DOHH2 (cell line): ENCODE measurements around the gene TMEM140.

Source experiments
- H3F3A ChIP-seq: fragments of 200-600 bp; sonication (generic), shearing (Covaris generic); 2 replicates; pipeline ENCODE4 v1.6.0; 2016; ENCODE audit warnings: antibody characterized with exemption, mild to moderate bottlenecking; ENCODE audit not compliant: control insufficient read depth, insufficient read depth
- H3K27ac ChIP-seq: fragments of 200-600 bp; sonication (generic); 2 replicates; pipeline ENCODE4 v1.5.1; 2014; ENCODE audit warnings: low read depth, mild to moderate bottlenecking, low read length, moderate library complexity
- H3K27me3 ChIP-seq: fragments of 200-600 bp; sonication (generic); 2 replicates; pipeline ENCODE4 v1.6.1; 2014; ENCODE audit warnings: mild to moderate bottlenecking, low read length, mixed read lengths; ENCODE audit not compliant: control insufficient read depth
- H3K36me3 ChIP-seq: fragments of 200-600 bp; sonication (generic); 2 replicates; pipeline ENCODE4 v1.6.1; 2014; ENCODE audit warnings: mild to moderate bottlenecking, low read length, moderate library complexity, mixed read lengths; ENCODE audit not compliant: control insufficient read depth
- H3K4me1 ChIP-seq: fragments of 200-600 bp; sonication (generic); 2 replicates; pipeline ENCODE4 v1.6.1; 2014; ENCODE audit warnings: mild to moderate bottlenecking, low read length, mixed read lengths; ENCODE audit not compliant: control insufficient read depth
- H3K4me2 ChIP-seq: fragments of 200-600 bp; sonication (generic); 2 replicates; pipeline ENCODE4 v1.6.0; 2014; ENCODE audit warnings: mild to moderate bottlenecking, low read length, moderate library complexity
- H3K4me3 ChIP-seq: fragments of 200-600 bp; sonication (generic); 2 replicates; pipeline ENCODE4 v1.5.1; 2014; ENCODE audit warnings: mild to moderate bottlenecking, low read length, mixed read lengths
- H3K79me2 ChIP-seq: fragments of 200-600 bp; sonication (generic); 2 replicates; pipeline ENCODE4 v1.6.1; 2014; ENCODE audit warnings: mild to moderate bottlenecking, low read length, mixed read lengths; ENCODE audit not compliant: control insufficient read depth
- H3K9me2 ChIP-seq: fragments of 200-600 bp; sonication (generic); replicated peaks from 2 replicates; pipeline ENCODE4 v1.6.1; 2014; ENCODE audit warnings: mild to moderate bottlenecking, low read length, mixed read lengths; ENCODE audit not compliant: control insufficient read depth
- H3K9me3 ChIP-seq: fragments of 200-600 bp; sonication (generic); 2 replicates; pipeline ENCODE4 v1.6.1; 2014; ENCODE audit warnings: antibody characterized with exemption, low read length, mixed read lengths; ENCODE audit not compliant: control insufficient read depth, insufficient read depth
- H4K20me1 ChIP-seq: fragments of 200-600 bp; sonication (generic); 2 replicates; pipeline ENCODE4 v1.6.0; 2014; ENCODE audit warnings: low read depth, mild to moderate bottlenecking, antibody characterized with exemption, low read length, moderate library complexity; ENCODE audit not compliant: control insufficient read depth, insufficient read depth
- CTCF ChIP-seq: fragments of 200-600 bp; sonication (generic); IDR thresholded peaks from one replicate; pipeline ENCODE4 v1.5.1; 2014; ENCODE audit warnings: antibody characterized with exemption, mild to moderate bottlenecking, low read depth, low read length; ENCODE audit not compliant: poor library complexity, severe bottlenecking
- EZH2phosphoT487 ChIP-seq: fragments of 200-600 bp; sonication (generic); IDR thresholded peaks from 2 replicates; pipeline ENCODE4 v1.6.1; 2017; ENCODE audit warnings: borderline replicate concordance, mild to moderate bottlenecking, antibody characterized with exemption, low read length, moderate library complexity, mixed read lengths

Gene TMEM140

GRCh38 chr7:135147341-135147898, 452 bp upstream of the TMEM140 start:
- Histone ChIP-seq H3K36me3 (no peaks in the 10 kb centered on the region), H3K9me2 (no peaks in the 10 kb centered on the region), H3K27ac (no peak overlapping the region), H3K27me3 (no peaks in the 10 kb centered on the region), H3F3A (no peaks in the 10 kb centered on the region), H3K4me3 (peak overlapping the region; percentile 67), H3K4me2 (peak overlapping the region; percentile 76), H4K20me1 (no peaks in the 10 kb centered on the region), H3K79me2 (no peaks in the 10 kb centered on the region), H3K4me1 (peaks cover 20% of the 10 kb centered on the region), H3K9me3 (no peaks in the 10 kb centered on the region)
- no peak for TF ChIP-seq EZH2phosphoT487
- no peak for TF ChIP-seq CTCF

GRCh38 chr7:135150072-135150782, 2.4 kb downstream of the TMEM140 start:
- no peaks in the 10 kb centered on the region for H3K27me3 ChIP-seq
- no peaks in the 10 kb centered on the region for H3K9me2 ChIP-seq
- H3K27ac ChIP-seq = no peak overlapping the region
- peaks cover 20% of the 10 kb centered on the region for H3K4me1 ChIP-seq
- H4K20me1 ChIP-seq = no peaks in the 10 kb centered on the region
- no peaks in the 10 kb centered on the region for H3K9me3 ChIP-seq
- TF ChIP-seq EZH2phosphoT487 (no peak), CTCF (no peak)
- no peaks in the 10 kb centered on the region for H3K36me3 ChIP-seq
- no peak overlapping the region for H3K4me2 ChIP-seq
- H3K79me2 ChIP-seq = no peaks in the 10 kb centered on the region
- no peaks in the 10 kb centered on the region for H3F3A ChIP-seq
- no peak overlapping the region for H3K4me3 ChIP-seq

GRCh38 chr7:135151132-135151531, 3.3 kb downstream of the TMEM140 start:
- TF ChIP-seq EZH2phosphoT487 (no peak), CTCF (no peak)
- H3K27ac ChIP-seq = no peak overlapping the region
- H3K9me2 ChIP-seq = no peaks in the 10 kb centered on the region
- no peak overlapping the region for H3K4me2 ChIP-seq
- peaks cover 20% of the 10 kb centered on the region for H3K4me1 ChIP-seq
- no peaks in the 10 kb centered on the region for H3F3A ChIP-seq
- peaks cover 8% of the 10 kb centered on the region; the same call in 1 of the 2 replicates for H3K9me3 ChIP-seq
- H3K4me3 ChIP-seq = no peak overlapping the region
- H3K79me2 ChIP-seq = no peaks in the 10 kb centered on the region
- H4K20me1 ChIP-seq = no peaks in the 10 kb centered on the region
- no peaks in the 10 kb centered on the region for H3K27me3 ChIP-seq
- H3K36me3 ChIP-seq = no peaks in the 10 kb centered on the region
